ENCODE data around the gene AAGAB. TPM values are rescaled to one million over a fixed set of nuclear protein-coding genes. Genes with fewer than 3 reads are reported as not detected.

The AAGAB gene
- total RNA-seq, 1 experiment from 2014 or later = 56.5 TPM

- BruUV-seq (replicated peaks) = no TSS peak
- Histone ChIP-seq H3K36me3 (ENCODE audit: low read depth) (peaks cover 11% of the 10 kb centered on the region), H3F3A (ENCODE audit: insufficient read depth, low read depth) (peaks cover 22% of the 10 kb centered on the region; the same call in 1 of the 2 replicates), H3K4me3 (no peak overlapping the region), H3K4me2 (no peak overlapping the region), H3K27me3 (ENCODE audit: insufficient read depth, low read depth) (no peaks in the 10 kb centered on the region), H3K9me3 (ENCODE audit: insufficient read depth, low read depth) (no peaks in the 10 kb centered on the region), H3K4me1 (replicated peaks; ENCODE audit: insufficient read depth) (peaks cover 6% of the 10 kb centered on the region), H3K9me2 (ENCODE audit: insufficient read depth) (no peaks in the 10 kb centered on the region), H2AFZ (no peak overlapping the region), H3K79me2 (ENCODE audit: low read depth) (peaks cover 55% of the 10 kb centered on the region), H3K27ac (no peak overlapping the region), H4K20me1 (ENCODE audit: insufficient read depth) (no peaks in the 10 kb centered on the region; the same call in 1 of the 2 replicates)
- ChIA-PET POLR2A (ENCODE audit: unreplicated experiment) (no interaction called here), CTCF (no interaction called here)
- DNase-seq = no peak
- TF ChIP-seq EZH2 (IDR thresholded peaks at IDR 0.05; ENCODE audit: low read depth) (no peak), CTCF (conservative IDR thresholded peaks at IDR 0.05) (no peak)
- intact Hi-C loops (cut with micrococcal nuclease; ENCODE audit: unreplicated experiment) = no loop called here
Measured at GRCh38 chr15:67166280-67167009, 88.0 kb downstream of the AAGAB start.

- H3K4me3 ChIP-seq = no peak overlapping the region
- no peaks in the 10 kb centered on the region for H3K9me2 ChIP-seq (ENCODE audit: insufficient read depth)
- peaks cover 23% of the 10 kb centered on the region; the same call in 1 of the 2 replicates for H3F3A ChIP-seq (ENCODE audit: insufficient read depth, low read depth)
- no peak overlapping the region for H3K4me2 ChIP-seq
- POLR2A ChIA-PET (ENCODE audit: unreplicated experiment) = interaction anchor here (0.6 kb wide), 1 partner anchor 60 kb away, joined by 3 read pairs; no protein-coding TSS in a partner anchor
- intact Hi-C loops (cut with micrococcal nuclease; ENCODE audit: unreplicated experiment) = no loop called here
- peaks cover 55% of the 10 kb centered on the region for H3K79me2 ChIP-seq (ENCODE audit: low read depth)
- CTCF ChIA-PET = no interaction called here
- no peak overlapping the region for H3K27ac ChIP-seq
- no TSS peak for BruUV-seq (replicated peaks)
- H3K27me3 ChIP-seq (ENCODE audit: insufficient read depth, low read depth) = no peaks in the 10 kb centered on the region
- DNase-seq = no peak
- H4K20me1 ChIP-seq (ENCODE audit: insufficient read depth) = peaks cover 6% of the 10 kb centered on the region; the same call in 1 of the 2 replicates
- peaks cover 2% of the 10 kb centered on the region for H3K36me3 ChIP-seq (ENCODE audit: low read depth)
- H3K9me3 ChIP-seq (ENCODE audit: insufficient read depth, low read depth) = no peaks in the 10 kb centered on the region
- H2AFZ ChIP-seq = no peak overlapping the region
- peaks cover 14% of the 10 kb centered on the region for H3K4me1 ChIP-seq (replicated peaks; ENCODE audit: insufficient read depth)
- TF ChIP-seq EZH2 (IDR thresholded peaks at IDR 0.05; ENCODE audit: low read depth) (no peak), CTCF (conservative IDR thresholded peaks at IDR 0.05) (no peak)
Measured at GRCh38 chr15:67165254-67166253, 88.9 kb downstream of the AAGAB start.

- intact Hi-C loops (cut with micrococcal nuclease; ENCODE audit: unreplicated experiment) = no loop called here
- Histone ChIP-seq H4K20me1 (ENCODE audit: insufficient read depth) (peaks cover 6% of the 10 kb centered on the region; the same call in 1 of the 2 replicates), H3K36me3 (ENCODE audit: low read depth) (no peaks in the 10 kb centered on the region; the same call in none of the 2 replicates), H3K27me3 (ENCODE audit: insufficient read depth, low read depth) (no peaks in the 10 kb centered on the region), H3K9me2 (ENCODE audit: insufficient read depth) (no peaks in the 10 kb centered on the region), H3K4me3 (no peak overlapping the region), H3F3A (ENCODE audit: insufficient read depth, low read depth) (peaks cover 18% of the 10 kb centered on the region; the same call in 1 of the 2 replicates), H3K4me2 (no peak overlapping the region), H2AFZ (no peak overlapping the region), H3K79me2 (ENCODE audit: low read depth) (peaks cover 58% of the 10 kb centered on the region), H3K9me3 (ENCODE audit: insufficient read depth, low read depth) (no peaks in the 10 kb centered on the region), H3K4me1 (replicated peaks; ENCODE audit: insufficient read depth) (peaks cover 14% of the 10 kb centered on the region), H3K27ac (no peak overlapping the region)
- DNase-seq = no peak
- BruUV-seq (replicated peaks) = no TSS peak
- POLR2A ChIA-PET (ENCODE audit: unreplicated experiment) = interaction anchor here (0.6 kb wide), 1 partner anchor 59 kb away, joined by 3 read pairs; no protein-coding TSS in a partner anchor
- CTCF ChIA-PET = no interaction called here
- no peak for TF ChIP-seq EZH2 (IDR thresholded peaks at IDR 0.05; ENCODE audit: low read depth)
- no peak for TF ChIP-seq CTCF (conservative IDR thresholded peaks at IDR 0.05)
Measured at GRCh38 chr15:67164811-67165253, 89.6 kb downstream of the AAGAB start.

Data from PC-9 (cell line).